GM19240 (cell line): Measurements from ENCODE around the gene EPHX1.
"Not testable (repeated sequence)": the region's sequence is repeated elsewhere in the genome, so short reads cannot be mapped to it uniquely, and the experiment has no call there.

Experiments used
- DNase-seq: peaks from one replicate; pipeline ENCODE4 v3.0.0; 2011; ENCODE audit warnings: low spot score; ENCODE audit not compliant: insufficient read length

The EPHX1 gene

DNA sequence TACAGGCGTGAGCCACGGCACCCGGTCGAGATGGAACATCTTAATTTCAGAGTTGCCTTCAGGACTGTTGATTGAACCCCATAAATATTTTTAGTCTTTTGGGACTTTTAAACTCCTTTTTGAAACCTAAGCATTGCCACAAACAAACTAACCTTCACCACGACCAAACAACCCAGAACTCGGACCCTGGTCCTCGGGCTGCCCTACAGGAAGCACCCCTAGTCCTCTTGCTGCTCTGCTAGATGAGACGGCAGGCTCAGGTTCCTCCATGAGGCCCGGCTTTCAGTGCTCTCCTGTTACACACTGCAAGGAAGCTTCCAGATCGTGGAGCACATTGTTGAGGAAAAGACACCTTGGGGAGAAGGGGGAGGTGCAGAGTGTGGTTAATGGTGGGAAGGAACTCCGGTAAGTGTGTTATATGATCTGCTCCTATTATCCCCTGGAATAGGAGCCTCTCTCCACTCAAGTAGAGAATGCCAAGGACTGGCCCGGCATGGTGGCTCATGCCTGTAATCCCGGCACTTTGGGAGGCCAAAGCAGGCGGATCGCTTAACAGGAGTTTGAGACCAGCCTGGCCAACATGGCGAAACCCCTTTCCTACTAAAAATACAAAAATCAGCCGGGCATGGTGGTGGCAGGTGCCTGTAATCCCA, 5.7 kb downstream of the EPHX1 start:
- DNase-seq = no peak

DNA sequence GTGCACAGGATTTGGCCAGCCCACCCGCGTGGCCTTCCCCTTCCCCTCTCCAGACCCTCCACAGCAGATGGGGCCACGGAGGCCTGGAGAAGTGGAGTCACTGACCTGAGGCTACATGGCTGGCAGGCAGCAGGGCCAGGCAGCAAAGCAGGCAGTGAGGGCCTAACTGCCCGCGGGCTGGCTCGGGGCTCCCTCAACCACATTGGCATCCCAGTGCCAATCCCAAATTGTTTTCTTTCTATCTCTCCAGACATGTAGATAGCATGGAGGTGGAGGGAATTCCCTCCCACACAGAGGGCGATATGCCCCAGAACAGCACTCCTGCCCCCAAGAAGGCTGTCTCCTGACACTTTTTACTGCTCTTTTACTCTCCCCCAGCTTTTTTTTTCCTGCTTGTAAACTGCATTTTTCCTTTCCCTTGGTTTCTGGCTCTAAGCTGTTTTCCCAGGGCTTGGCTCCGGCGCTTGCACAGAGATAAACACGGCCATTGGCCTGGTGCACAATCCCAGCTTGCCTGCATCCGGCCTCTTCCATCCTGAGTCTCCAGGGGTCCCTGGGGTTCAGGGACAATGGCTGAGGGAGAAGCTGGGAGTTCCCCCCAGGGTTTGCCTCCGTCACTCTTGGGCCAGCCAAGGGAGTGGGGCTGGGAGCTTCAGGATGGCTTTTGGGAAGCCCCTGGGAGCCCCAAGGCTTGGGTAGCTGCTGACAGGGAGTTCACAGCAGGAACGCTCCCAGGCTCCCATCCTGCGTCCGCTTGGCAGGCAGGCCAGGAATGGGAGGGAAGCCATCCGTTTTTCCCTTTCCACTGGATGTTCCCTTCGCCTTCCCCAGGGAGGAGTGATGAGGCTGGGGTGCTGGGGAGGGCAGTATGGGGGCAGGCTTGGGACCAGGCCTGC, 7.0 kb downstream of the EPHX1 start:
- DNase-seq = no peak

DNA sequence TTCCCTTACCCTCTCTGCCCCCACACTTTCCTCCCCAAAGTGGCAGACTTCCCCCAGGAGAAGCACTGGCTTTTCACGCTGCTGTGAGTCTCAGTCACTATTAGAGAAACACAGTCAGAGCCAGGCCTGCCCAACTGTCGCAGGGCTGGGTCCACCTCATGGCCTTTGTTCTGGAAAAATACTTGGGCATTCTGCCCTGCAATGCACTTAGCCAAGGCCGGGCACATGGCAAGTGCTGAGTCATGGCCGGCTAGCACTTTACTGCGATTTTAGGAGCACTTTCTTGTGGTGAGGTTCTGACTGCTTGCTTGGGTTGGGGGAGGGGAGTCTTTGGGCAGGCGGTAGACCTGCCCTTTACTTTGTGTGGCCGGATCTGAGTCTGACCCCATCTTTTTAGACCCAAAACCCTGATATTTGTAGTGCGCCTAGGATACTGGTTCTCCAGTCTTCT, 7.7 kb downstream of the EPHX1 start:
- DNase-seq = no peak

DNA sequence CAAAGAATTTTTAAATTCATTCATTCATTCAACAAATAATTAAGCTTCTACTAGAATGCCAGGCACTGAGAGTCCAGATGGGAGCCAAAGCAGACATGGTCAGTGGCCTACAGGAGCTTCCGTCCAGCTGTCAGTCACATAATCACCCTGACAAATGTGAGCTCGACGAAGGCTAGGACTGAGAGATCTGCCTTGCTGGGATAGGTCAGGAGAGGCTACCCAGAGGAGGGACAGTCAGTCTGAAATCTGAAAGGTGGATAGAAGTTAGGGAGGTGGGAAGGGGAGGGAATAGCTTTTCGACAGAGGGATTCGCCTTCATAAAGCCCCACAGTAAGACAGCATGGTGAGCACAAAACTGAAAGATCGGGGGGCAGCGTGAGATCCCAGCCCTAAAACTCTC, 8.3 kb downstream of the EPHX1 start:
- DNase-seq = no peak

DNA sequence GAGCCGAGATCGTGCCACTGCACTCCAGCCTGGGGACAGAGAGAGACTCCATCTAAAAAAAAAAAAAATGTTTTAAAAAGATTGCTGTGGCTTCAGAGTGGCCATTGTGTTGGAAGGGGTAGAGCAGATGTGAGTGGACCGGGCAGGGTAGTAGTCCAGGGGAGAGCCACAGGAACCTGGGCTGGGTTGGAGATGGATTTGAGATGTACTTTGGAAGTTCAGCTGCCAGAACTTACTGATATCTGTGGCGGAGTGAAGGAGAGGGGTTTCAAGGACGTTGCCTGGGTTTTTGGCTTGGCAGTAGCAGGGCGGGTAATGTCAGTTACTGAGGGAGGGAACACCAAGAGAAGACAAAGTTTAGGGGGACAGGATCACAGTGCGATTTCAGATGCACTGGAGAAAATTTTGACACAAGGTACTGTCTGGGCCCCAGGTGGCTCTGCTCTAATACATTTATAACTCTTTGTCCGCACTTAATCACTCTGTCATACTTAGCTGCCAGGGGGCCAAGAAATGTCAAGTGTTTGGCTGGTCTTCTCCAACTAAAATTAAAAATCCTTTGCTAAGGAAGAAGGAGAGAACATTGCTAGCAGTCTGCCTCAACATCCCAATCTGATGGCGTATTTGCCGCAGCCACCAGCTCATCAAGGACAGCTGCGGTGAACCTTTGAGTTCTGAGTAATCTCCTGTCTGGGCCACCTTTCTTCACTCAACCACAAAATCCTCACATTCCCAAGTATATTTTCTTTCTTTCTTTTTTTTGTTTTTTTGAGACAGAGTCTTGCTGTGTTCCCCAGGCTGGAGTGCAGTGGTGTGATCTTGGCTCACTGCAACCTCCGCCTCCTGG, 9.6 kb downstream of the EPHX1 start:
- no peak for DNase-seq

DNA sequence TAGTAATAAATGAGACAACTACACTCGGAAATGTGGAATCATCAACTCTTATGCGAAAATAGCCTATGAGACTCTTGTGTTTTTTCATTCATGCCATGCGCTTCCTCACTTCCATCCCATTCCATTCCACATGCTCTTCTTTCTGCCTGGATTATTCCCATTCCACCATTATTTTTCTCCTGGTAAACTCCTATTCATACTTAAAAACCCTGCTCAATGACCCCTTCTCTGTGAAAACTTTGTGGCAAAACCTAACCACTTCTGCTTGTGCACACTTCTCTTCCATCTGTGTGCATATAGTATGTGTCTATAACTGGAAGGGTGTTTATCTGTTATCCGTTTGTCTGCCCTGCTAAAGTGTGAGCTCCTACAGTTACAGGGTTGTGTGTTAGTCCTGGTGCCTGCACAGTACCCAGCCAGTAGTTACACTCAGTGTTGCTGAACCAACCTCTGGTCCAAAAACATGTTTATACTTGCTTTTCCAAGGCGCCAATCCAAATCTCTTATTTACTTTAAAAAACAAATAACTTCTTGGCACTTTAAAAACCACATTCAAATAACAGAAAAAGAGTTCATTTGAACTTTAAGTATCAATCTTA, 10.7 kb downstream of the EPHX1 start:
- DNase-seq = no peak

DNA sequence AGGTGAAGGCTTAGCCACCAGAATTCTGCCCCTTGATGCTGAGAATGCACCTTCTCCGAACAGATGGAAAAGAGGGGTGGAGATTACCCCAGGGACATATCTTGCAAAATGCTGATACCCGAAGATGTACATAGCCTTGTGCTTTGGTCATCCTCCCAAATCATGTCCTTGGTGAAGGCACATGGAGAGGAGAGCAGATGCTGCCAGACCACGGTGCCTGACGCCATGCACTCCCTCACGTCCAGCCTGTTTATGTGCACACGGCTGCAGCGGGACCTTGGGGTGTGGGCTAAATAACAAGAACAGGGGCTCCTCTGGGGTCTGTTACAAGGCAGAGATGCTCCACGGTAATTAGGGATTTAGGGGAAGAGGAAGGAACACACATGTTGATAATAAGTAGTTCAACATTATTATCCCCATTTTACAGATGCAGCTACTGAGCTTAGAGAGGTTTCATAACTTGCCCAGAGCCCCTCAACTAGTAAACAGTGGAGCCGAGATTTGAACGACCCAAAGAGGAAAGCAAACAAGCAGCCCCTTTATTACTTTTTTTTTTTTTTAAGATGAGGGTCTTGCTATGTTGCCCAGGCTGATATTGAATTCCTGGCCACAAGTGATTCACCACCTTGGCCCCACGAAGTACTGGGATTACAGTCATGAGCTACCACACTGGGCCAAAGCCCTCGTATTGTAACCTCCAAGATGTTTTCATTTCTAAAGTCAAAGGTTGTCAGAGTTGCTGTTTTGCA, 12.9 kb downstream of the EPHX1 start:
- DNase-seq = no peak

DNA sequence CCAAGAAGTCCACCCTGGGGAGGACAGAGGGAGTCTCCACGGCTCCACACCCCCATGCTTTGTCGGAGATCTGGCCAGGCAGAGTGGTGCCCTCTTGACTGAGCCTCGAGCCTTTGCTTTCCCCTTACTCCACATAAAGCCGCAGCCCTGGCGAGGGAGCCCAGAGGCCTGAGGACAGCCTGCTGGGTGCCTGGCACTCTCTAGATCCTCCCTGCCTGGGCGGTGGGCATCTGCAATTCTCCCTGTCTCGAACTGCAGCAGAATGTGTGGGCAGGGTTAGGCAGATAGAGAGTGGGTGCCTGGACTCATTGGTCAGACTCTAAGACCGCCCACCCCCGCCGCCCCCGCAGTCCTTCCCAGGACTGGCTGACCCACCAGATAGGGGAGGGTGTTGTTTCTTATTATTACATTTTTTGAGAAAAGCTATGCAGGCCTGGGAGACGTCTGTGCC, 13.9 kb downstream of the EPHX1 start:
- no peak for DNase-seq

DNA sequence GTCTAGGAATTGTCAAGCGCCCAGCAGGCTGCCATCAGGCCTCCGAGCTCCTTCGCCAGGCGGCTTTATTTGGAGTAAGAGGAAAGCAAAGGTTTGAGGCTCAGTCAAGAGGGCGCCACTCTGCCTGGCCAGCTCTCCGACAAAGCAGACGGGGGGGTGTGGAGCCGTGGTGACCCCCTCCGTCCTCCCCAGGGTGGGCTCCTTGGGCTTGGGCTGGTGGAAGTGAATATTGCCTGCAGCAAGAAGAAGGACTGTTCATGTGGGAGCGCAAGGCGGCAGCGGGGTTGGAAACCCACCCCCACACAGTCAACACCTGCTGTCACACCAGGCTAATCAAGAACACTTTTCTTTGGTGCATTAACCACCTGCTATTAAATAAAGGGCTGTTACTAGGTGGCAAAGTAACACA, 14.6 kb downstream of the EPHX1 start:
- DNase-seq = no peak

DNA sequence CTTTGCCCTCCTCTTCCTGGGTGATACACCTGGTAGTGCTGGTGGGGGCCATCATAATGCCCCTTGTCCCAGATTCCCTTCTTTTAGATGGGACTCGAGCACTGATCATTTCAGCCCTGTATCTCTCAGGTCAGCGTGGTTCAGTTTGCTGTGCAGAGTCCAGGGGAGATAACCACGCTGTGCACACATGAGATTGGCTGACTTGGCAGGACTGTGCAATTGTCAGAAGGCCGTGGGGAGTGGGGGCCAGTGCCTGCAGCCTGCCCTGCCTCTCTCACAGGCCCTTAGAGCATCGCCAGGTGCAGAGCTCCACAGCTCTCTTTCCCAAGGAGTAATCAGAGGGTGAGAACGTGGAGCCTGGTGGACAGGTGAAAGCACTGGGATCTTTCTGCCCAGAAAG, 15.2 kb downstream of the EPHX1 start:
- no peak for DNase-seq

DNA sequence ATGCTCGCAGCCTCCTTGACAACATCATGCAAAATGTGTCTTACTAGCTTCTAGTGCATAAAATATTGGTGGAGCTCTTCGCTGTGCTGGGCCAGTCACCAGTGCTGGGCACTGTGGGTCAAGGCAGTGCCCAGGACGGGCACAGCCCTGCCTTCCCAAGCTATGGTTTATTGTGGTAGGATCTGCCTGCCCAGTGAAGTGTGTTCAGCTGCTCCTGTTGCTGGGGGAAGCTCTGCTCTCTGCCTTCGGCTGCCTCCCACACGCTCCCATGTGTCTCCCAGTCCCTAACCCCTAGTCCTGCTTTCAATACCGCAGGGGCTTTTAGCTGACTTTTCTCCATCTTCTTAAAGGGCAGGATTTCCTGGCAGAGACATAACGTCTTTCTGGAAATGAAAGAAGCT, 15.7 kb downstream of the EPHX1 start:
- no peak for DNase-seq

DNA sequence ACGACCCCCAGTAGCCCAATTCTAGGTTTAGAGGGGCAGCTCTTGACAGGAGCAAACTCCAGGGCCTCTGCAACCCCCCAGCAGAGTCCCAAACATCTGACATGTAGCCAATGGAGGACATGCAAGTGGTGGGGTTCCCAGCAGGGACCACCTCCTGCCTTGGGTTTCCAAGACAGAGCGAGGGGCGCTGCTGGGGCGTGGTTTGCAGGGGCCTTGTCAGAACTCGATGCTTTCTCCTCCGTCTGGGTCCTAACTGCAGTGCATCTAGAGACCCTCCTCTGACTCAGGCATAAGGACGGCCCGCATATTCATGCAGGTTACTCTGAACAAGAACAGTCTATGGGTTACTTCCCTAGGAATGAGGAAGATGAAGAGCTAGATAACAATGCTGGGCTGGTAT, 17.2 kb downstream of the EPHX1 start:
- no peak for DNase-seq

DNA sequence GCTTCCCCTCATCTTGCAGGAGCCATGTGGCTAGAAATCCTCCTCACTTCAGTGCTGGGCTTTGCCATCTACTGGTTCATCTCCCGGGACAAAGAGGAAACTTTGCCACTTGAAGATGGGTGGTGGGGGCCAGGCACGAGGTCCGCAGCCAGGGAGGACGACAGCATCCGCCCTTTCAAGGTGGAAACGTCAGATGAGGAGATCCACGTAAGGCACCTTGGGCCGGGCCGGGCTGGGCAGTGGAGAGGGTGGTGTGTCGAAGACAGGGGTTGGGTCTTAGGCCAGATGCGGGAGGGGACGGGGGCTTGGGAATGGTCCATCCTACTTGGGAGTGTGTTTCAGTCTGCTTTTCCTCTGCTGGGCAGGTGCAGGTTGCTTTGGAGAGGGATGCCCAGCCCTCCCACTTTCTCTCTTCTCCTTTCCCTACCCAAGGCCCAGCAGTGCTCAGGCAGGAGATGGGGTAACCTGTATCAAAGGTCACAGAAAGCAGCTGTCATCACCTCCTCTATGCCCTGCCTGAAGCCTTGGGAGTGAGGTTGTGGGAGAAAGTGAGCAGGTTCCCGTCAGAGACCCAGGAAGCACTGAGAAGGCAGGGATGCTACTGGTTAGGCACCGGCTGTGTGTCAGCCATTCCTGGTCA, 18.9 kb downstream of the EPHX1 start:
- DNase-seq = no peak

DNA sequence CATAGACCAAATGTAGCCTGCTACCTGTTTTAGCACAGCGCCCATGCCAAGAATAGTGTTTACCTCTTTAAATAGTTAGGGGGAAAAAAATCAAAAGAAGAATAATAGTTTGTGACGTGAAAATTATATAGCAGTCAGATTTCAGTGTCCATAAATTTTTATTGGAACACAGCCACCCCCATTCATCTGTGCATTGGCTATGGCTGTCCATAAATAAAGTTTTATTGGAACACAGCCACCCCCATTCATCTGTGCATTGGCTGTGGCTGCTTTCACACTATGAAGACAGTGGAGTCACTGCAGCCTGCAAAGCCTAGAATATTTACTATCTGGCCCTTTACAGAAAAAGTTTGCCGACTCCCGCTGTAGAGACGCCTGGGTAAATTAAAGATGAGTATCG, 20.9 kb downstream of the EPHX1 start:
- no peak for DNase-seq

DNA sequence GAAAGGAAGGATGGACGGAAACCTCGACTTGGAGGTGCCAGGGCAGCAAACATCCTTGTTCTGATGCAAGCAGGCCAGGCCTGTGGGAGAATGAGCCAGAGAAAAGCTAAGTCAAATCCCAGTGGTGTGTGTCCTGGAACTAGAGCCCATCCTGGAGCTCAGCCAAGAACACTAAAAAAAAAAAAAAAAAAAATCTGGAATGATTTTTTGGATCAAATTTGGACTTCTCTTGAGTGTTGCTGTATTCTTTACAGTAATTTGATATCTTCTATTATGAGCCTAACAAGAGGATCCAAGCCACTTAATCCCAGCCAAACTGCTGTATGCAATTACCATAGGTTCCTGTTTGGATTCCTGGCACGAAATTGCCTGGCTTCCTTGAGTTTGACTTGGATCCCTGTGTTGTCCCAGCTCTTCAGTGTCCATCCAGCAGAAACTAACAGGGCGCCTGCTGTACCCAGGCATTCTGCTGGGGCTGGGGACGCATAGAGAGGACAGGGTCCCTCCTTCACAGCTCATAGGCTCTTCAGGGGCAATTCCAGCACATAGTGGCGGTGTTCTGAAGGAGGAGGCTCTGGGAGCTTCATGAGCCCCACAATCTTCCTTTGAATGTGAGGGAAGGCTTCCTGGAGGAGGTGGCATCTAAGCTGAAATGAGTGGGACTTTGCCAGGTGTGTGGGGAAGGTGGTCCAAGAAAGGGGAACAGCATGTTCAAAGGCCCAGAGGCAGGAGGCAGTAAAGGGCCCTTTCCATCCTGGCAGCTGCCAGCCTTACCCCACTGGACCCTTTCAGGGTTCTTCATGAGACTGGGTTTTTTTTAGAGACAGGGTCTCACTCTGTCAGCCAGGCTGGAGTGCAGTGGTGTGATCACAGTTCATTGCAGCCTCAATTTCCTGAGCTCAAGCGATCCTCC, 24.7 kb downstream of the EPHX1 start:
- DNase-seq = no peak

DNA sequence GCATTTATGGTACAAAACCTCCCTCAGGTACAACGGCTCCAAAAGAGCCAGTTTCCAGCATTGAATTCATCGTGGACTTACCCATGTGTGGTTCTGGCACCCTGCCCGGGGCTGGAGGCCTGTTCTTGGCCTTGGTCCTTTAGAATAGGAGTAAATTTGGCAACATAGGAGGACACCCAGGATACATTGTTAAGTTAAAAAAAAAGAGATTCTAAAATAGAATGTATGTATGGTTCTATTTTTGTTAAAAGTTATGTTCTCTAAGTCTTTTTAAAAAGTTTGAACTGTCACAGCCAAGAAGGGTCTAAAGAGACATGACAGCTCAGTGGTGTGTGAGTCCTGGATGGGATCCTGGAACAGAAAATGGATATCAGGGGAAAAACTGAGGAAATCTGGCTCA, 25.9 kb downstream of the EPHX1 start:
- DNase-seq = no peak

DNA sequence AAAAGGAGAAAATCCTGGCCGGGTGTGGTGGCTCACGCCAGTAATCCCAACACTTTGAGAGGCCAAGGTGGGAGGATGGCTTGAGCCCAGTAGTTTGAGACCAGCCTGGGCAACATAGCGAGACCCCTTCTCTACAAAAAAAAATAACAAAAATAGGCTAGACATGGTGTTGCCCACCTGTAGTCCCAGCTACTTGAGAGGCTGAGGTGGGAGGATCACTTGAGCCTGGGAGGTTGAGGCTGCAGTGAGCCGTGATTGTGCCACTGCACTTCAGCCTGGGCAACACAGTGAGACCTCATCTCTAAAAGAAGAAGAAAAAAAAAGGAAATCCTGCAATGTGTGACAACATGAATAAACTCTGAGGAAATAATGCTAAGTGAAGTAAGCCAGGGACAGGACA, 26.4 kb downstream of the EPHX1 start:
- not testable (repeated sequence) for DNase-seq

DNA sequence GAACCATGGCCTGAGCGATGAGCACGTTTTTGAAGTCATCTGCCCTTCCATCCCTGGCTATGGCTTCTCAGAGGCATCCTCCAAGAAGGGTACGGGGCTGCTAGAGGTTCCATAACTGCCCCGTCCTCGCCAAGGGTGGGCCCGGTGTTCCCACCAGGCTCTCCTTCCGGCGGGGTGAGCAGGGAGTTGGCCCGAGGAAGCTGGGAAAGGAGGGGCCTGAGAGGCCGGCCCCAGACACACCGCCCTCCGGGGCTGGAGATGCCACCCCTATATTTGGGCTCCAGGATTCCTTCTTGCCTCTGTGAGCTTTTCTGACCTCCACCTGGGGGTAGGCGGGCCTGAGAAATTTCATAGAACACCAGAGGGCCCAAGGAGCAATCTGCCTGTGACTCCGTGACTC, 28.9 kb downstream of the EPHX1 start:
- no peak for DNase-seq

DNA sequence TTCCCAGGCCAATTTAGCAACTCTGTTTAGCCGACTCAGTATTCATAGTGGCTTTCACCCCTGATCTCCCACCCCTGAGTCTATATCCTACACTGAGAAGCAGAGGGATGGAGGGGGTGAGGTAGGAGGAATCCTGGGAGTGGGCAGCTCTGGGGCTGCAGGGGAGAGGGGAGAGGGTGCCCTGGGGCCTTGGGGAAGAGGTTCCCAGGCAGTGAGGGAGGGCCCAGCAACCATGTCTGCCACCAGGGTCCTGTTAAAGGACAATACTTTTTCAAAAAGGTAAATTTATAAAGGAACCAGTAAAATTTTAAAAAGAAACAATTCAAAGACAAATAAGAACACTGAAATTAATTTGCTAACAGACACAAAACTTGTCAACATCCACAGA, 30.3 kb downstream of the EPHX1 start:
- no peak for DNase-seq
